Activated effector memory CD4-positive, alpha-beta T cell treated with Interleukin-2 at 50 U/mL for 16 hours (primary cell): ENCODE measurements around the gene MRAP2.

Experiments used
- DNase-seq: peaks from one replicate; pipeline ENCODE4 v3.0.0-alpha.2; 2020

Gene MRAP2

GRCh38 chr6:84136364-84137050, 102.9 kb downstream of the MRAP2 start:
- DNase-seq = no peak

DNA sequence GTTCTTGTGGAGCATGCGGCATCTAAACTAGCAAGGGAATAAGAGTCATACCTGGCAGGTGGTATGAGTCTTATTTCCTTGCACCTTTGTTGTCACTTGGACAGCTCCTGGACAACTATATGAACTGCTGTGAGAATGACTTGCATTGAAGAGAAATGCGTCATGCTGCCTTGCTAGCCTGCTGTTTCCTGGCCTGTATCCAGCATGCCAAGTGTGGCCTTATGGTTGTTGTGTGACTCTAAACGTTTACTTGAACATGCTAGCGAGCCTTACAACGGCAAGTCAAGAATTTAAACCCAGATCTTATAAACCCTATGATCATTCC, 103.4 kb downstream of the MRAP2 start:
- no peak for DNase-seq

GRCh38 chr6:84137989-84138575, 104.5 kb downstream of the MRAP2 start:
- DNase-seq = no peak

- DNase-seq = no peak
Observed at GRCh38 chr6:84139311-84139710, 105.7 kb downstream of the MRAP2 start.
